SU-DHL-6 (cell line): Measurements from ENCODE around the gene ANKRD63.

Experiments used
- CTCF ChIP-seq: fragments of 200-600 bp; sonication (generic); IDR thresholded peaks from one replicate; pipeline ENCODE4 v1.5.1; 2017; ENCODE audit warnings: antibody characterized with exemption, mild to moderate bottlenecking, low read length, moderate library complexity; ENCODE audit not compliant: insufficient read depth, poor library complexity, severe bottlenecking
- EZH2phosphoT487 ChIP-seq: fragments of 200-600 bp; sonication (generic), shearing (Covaris generic); conservative IDR thresholded peaks from 2 replicates; pipeline ENCODE4 v1.6.1; 2018; ENCODE audit warnings: mild to moderate bottlenecking, antibody characterized with exemption, low read length, moderate library complexity, mixed read lengths

- no peak for TF ChIP-seq CTCF
- TF ChIP-seq EZH2phosphoT487, result no peak
Measured at GRCh38 chr15:40322531-40323238, 39.8 kb upstream of the ANKRD63 start.
